DMS 273 (cell line): Measurements from ENCODE around the gene KANSL1.
"Not testable (repeated sequence)": the region's sequence is repeated elsewhere in the genome, so short reads cannot be mapped to it uniquely, and the experiment has no call there.

Experiments
- DNase-seq: peaks from one replicate; lab custom pipeline; 2025; ENCODE audit not compliant: unreplicated experiment; lab: John Stamatoyannopoulos, UW

KANSL1 gene

GRCh38 chr17:46117850-46118696 is 75.2 kb downstream of the KANSL1 start:
- DNase-seq: no peak

GRCh38 chr17:46117117-46117516 is 76.1 kb downstream of the KANSL1 start:
- no peak for DNase-seq

GRCh38 chr17:46115699-46116098 is 77.5 kb downstream of the KANSL1 start:
- DNase-seq: no peak

- DNase-seq: not testable (repeated sequence)
These were observed 82.0 kb downstream of the KANSL1 start for GRCh38 chr17:46111236-46111635.

- no peak for DNase-seq
These were observed 83.0 kb downstream of the KANSL1 start for GRCh38 chr17:46110219-46110618.

- DNase-seq: no peak
These were observed 83.5 kb downstream of the KANSL1 start for GRCh38 chr17:46109603-46110189.

- DNase-seq: no peak
These were observed 84.6 kb downstream of the KANSL1 start for GRCh38 chr17:46108550-46109110.

- no peak for DNase-seq
These were observed 85.1 kb downstream of the KANSL1 start for GRCh38 chr17:46108120-46108519.

GRCh38 chr17:46106966-46107644 is 86.1 kb downstream of the KANSL1 start:
- peak; percentile 11 for DNase-seq

GRCh38 chr17:46102806-46103205 is 90.4 kb downstream of the KANSL1 start:
- not testable (repeated sequence) for DNase-seq

- not testable (repeated sequence) for DNase-seq
These were observed 91.2 kb downstream of the KANSL1 start for GRCh38 chr17:46101785-46102617.

GRCh38 chr17:46100590-46100989 is 92.6 kb downstream of the KANSL1 start:
- peak; percentile 13 for DNase-seq

- no peak for DNase-seq
These were observed 93.4 kb downstream of the KANSL1 start for GRCh38 chr17:46099865-46100264.

- DNase-seq: no peak
These were observed 95.7 kb downstream of the KANSL1 start for GRCh38 chr17:46097497-46097896.

GRCh38 chr17:46092991-46093390 is 100.2 kb downstream of the KANSL1 start:
- no peak for DNase-seq

GRCh38 chr17:46090871-46091270 is 102.4 kb downstream of the KANSL1 start:
- no peak for DNase-seq

GRCh38 chr17:46089389-46089965 is 103.8 kb downstream of the KANSL1 start:
- DNase-seq: no peak

- no peak for DNase-seq
These were observed 104.6 kb downstream of the KANSL1 start for GRCh38 chr17:46088595-46088994.

GRCh38 chr17:46087871-46088270 is 105.4 kb downstream of the KANSL1 start:
- not testable (repeated sequence) for DNase-seq

- no peak for DNase-seq
These were observed 106.4 kb downstream of the KANSL1 start for GRCh38 chr17:46086821-46087220.
